Uterus (tissue), 4 donors: ENCODE measurements around the gene MEF2A. TPM values are rescaled to one million over a fixed set of nuclear protein-coding genes. Genes with fewer than 3 reads are reported as not detected.
"Not testable (repeated sequence)": the region's sequence is repeated elsewhere in the genome, so short reads cannot be mapped to it uniquely, and the experiment has no call there.

Experiments
- DNase-seq, 2 donors: peaks; one replicate each; pipeline ENCODE4 v3.0.0-alpha.2; 2019 to 2020
- H3K27ac ChIP-seq, 2 donors: fragments of 200-600 bp; sonication (generic); 1 replicate in 1 of 2; 2 replicates in 1 of 2; pipeline ENCODE4 v1.5.1; 2016 to 2018
- H3K27me3 ChIP-seq, 2 donors: fragments of 200-600 bp; sonication (generic); one replicate each; pipeline ENCODE4 v1.5.1; 2018 to 2019; ENCODE audit warnings: control low read depth in 1 of 2
- H3K36me3 ChIP-seq, 2 donors: fragments of 200-600 bp; sonication (generic); one replicate each; pipeline ENCODE4 v1.5.1; 2019; ENCODE audit warnings: control low read depth in 1 of 2
- H3K4me1 ChIP-seq, 2 donors: fragments of 200-600 bp; sonication (generic); one replicate each; pipeline ENCODE4 v1.5.1; 2018 to 2019; ENCODE audit warnings: control low read depth in 1 of 2
- H3K4me3 ChIP-seq, 2 donors: fragments of 200-600 bp; sonication (generic); 1 replicate in 1 of 2; 2 replicates in 1 of 2; pipeline ENCODE4 v1.5.1; 2018 to 2019; ENCODE audit warnings: mild to moderate bottlenecking in 1 of 2
- H3K9me3 ChIP-seq, 2 donors: fragments of 200-600 bp; sonication (generic); one replicate each; pipeline ENCODE4 v1.5.1; 2019; ENCODE audit warnings: control low read depth in 1 of 2
- POLR2A ChIP-seq, 2 donors: fragments of 450-650 bp; IDR thresholded peaks; one replicate each; pipeline ENCODE4 v1.6.1; 2016; ENCODE audit warnings: antibody characterized with exemption in 2 of 2, mild to moderate bottlenecking in 1 of 2, moderate library complexity in 1 of 2
- intact Hi-C: fragments of 100-400 bp; cut with DNase I; formaldehyde crosslinking; loops from one replicate; pipeline ENCODE4 v1.15.1; 2023; ENCODE audit warnings: low total_unique reads
- total RNA-seq, 4 donors: library from RNA; depleted of rRNA in 3 of 4; stranded (reverse); fragments of >200 nt in 3 of 4; gene quantifications; one replicate each; pipeline versions ENCODE4 v1.1.0 to v1.2.4, GENCODE V29; 2014 to 2023
- TF ChIP-seq, protein P1 (sequence below), 4 experiments: fragments of 200-600 bp in 2 of 4; fragments of 450-650 bp in 2 of 4; sonication (generic) in 2 of 4; IDR thresholded peaks; one replicate each; pipeline ENCODE4 v1.5.1; 2016 to 2019; ENCODE audit warnings: antibody characterized with exemption in 4 of 4, mild to moderate bottlenecking in 2 of 4, moderate library complexity in 1 of 4
- donor health status: DM: yes; HTN: yes; CAD: no.

The MEF2A gene
- total RNA-seq, 4 donors from 2014 or later: 78.6 to 138 (median 105) TPM

DNA sequence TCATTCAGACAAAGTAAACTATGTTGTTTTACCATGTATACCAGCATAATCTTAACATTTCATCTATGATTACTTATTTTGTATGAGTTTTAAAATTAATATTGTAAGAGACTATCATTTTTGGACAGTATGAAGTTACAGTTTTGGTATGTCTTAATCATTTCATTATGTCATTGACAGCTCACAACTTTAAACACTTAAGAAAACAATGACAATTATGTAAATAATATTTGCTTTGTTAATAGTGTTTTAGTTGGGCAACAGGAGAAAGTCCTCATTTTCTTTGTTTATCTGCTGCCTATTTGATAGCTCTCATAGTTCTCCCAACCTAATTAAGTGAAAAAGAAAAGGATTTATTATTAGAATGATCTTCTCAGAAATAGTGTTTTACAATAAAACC, 80.2 kb downstream of the MEF2A start:
- Histone ChIP-seq H3K4me3 (no peak overlapping the region), H3K27me3 (no peaks in the 10 kb centered on the region), H3K4me1 (no peaks in the 10 kb centered on the region), H3K9me3 (no peaks in the 10 kb centered on the region), H3K27ac (no peak overlapping the region), H3K36me3 (no peaks in the 10 kb centered on the region)
- intact Hi-C loops: no loop called here
- TF ChIP-seq, protein P1, sequence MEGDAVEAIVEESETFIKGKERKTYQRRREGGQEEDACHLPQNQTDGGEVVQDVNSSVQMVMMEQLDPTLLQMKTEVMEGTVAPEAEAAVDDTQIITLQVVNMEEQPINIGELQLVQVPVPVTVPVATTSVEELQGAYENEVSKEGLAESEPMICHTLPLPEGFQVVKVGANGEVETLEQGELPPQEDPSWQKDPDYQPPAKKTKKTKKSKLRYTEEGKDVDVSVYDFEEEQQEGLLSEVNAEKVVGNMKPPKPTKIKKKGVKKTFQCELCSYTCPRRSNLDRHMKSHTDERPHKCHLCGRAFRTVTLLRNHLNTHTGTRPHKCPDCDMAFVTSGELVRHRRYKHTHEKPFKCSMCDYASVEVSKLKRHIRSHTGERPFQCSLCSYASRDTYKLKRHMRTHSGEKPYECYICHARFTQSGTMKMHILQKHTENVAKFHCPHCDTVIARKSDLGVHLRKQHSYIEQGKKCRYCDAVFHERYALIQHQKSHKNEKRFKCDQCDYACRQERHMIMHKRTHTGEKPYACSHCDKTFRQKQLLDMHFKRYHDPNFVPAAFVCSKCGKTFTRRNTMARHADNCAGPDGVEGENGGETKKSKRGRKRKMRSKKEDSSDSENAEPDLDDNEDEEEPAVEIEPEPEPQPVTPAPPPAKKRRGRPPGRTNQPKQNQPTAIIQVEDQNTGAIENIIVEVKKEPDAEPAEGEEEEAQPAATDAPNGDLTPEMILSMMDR (IDR thresholded peaks at IDR 0.05): no peak
- no peak for TF ChIP-seq POLR2A (IDR thresholded peaks at IDR 0.05)
- no peak for DNase-seq

DNA sequence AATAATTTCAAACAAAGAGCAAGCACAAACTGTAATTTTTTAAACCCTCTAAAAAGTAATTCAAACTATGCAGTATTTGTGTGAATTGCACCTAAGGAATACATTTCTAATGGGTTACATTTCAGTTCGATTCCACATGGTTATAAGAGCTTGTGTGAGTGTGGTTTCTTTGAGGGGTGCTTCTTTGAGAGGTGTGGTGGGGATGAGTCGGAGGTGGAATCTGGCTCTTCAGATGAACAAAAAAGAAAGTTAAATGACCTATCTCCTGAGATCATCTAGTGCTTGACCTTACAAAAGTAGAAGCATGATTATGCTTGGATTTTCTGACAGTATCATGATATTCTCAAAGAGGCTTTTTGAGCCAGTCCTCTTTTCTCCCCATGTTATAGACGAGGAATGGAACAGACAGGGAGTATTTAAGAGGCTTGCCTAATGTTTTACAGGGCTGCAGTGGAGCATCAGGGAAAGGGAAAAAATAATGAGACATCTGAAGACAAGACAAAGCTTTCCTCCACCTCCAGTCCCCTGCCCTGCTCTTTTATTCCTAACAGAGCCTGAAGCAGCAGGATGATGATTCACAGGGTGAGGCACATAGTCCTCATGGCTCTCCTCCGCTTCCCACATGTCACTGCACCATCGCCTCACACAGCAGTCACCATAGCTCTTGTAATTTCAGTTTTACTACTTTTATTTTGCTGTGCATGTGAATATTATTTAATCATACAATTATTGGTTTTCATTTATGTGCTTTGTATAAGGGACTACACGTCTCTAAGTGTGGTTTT, 85.4 kb downstream of the MEF2A start:
- no peaks in the 10 kb centered on the region for H3K9me3 ChIP-seq
- no peak overlapping the region for H3K27ac ChIP-seq
- no peaks in the 10 kb centered on the region for H3K27me3 ChIP-seq
- intact Hi-C loops: no loop called here
- DNase-seq: no peak
- no peaks in the 10 kb centered on the region for H3K4me1 ChIP-seq
- no peak for TF ChIP-seq POLR2A (IDR thresholded peaks at IDR 0.05)
- TF ChIP-seq, protein P1 (IDR thresholded peaks at IDR 0.05): no peak
- peaks cover 0 to 3% of the 10 kb centered on the region in 2 donors for H3K36me3 ChIP-seq
- no peak overlapping the region for H3K4me3 ChIP-seq

DNA sequence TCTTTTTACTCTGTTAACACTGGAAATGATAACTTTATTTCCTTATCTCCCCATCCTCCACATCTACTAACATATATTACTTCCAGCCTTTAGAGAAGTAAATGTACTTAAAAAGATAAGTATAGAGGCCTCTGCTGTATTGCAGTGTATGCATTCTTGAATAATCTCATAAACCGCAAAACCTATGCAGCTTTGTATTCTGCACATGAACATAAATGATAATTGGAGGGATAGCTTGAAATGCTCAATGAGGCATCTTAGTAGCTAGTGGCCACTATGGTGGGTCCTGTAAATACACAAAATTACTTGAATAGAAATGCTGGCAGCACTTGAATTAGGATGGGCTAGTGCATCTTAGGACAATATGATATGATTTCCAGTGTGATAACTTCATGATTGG, 90.4 kb downstream of the MEF2A start:
- H3K27me3 ChIP-seq: no peaks in the 10 kb centered on the region
- no peak for DNase-seq
- peaks cover 0 to 3% of the 10 kb centered on the region in 2 donors for H3K36me3 ChIP-seq
- TF ChIP-seq POLR2A (IDR thresholded peaks at IDR 0.05): no peak
- TF ChIP-seq, protein P1 (IDR thresholded peaks at IDR 0.05): no peak
- H3K9me3 ChIP-seq: no peaks in the 10 kb centered on the region
- intact Hi-C loops: no loop called here
- no peak overlapping the region for H3K4me3 ChIP-seq
- H3K27ac ChIP-seq: no peak overlapping the region
- H3K4me1 ChIP-seq: no peaks in the 10 kb centered on the region

DNA sequence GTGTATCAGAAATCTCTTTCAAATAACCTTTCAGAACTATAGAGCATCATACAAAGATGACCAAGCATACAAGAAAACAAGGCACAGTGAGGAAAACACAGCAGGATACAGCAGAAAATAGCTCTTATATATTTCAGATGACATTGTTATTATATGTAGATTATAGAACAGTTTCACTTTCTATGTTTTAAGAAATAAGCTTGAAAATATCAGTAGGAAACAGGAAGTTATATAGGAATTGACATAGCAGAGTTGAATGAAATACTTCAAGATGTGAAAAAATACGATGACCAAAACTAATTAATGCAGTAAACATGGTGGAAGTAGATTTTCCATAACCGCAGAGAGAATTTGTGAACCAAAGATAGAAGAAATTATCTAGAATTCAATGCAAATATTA, 92.2 kb downstream of the MEF2A start:
- no peak overlapping the region for H3K27ac ChIP-seq
- TF ChIP-seq POLR2A (IDR thresholded peaks at IDR 0.05): no peak
- TF ChIP-seq, protein P1 (IDR thresholded peaks at IDR 0.05): no peak
- no peaks in the 10 kb centered on the region for H3K9me3 ChIP-seq
- no peaks in the 10 kb centered on the region for H3K27me3 ChIP-seq
- H3K4me3 ChIP-seq: no peak overlapping the region
- DNase-seq: no peak
- H3K36me3 ChIP-seq: peaks cover 0 to 3% of the 10 kb centered on the region in 2 donors
- no peaks in the 10 kb centered on the region for H3K4me1 ChIP-seq
- intact Hi-C loops: no loop called here

DNA sequence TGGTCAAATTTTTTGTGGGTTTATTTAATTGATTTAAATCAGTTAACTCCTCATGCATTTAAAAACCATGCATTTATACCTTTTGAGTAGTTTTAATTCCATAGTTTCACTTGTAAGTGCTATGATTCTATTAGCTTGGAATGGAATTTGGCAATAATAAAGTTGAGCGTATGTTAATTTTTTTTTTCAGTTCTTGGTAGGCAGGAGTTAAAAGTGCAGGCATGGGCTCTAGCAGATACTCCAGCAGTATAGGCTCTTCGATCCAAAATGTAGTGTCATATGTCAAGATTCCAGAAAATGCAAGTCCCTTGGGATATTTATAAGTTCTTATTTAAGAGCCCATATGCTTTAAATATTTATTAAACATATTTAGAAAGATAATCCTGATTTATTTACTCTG, 97.1 kb downstream of the MEF2A start:
- Histone ChIP-seq H3K27me3 (no peaks in the 10 kb centered on the region), H3K27ac (no peak overlapping the region), H3K9me3 (no peaks in the 10 kb centered on the region), H3K36me3 (no peaks in the 10 kb centered on the region), H3K4me3 (no peak overlapping the region), H3K4me1 (no peaks in the 10 kb centered on the region)
- no peak for DNase-seq
- no peak for TF ChIP-seq POLR2A (IDR thresholded peaks at IDR 0.05)
- TF ChIP-seq, protein P1 (IDR thresholded peaks at IDR 0.05): no peak
- intact Hi-C loops: no loop called here

DNA sequence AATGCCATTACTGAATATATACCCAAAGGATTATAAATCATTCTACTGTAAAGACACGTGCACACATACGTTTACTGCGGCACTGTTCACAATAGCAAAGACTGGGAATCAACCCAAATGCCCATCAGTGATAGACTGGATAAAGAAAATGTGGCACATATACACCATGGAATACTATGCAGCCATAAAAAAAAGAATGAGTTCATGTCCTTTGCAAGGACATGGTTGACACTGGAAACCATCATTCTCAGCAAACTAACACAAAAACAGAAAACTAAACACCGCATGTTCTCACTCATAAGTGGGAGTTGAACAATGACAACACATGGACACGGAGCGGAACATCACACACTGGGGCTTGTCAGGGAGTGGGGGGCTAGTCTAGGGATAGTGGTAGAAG, 100.3 kb downstream of the MEF2A start:
- intact Hi-C loops, H3K36me3 ChIP-seq, H3K4me3 ChIP-seq, H3K4me1 ChIP-seq, H3K9me3 ChIP-seq, H3K27ac ChIP-seq, DNase-seq, H3K27me3 ChIP-seq: not testable (repeated sequence)
